SU-DHL-6 (cell line): ENCODE results near the gene IRAK1.

Experiments used
- EZH2phosphoT487 ChIP-seq: fragments of 200-600 bp; sonication (generic), shearing (Covaris generic); conservative IDR thresholded peaks from 2 replicates; pipeline ENCODE4 v1.6.1; 2018; ENCODE audit warnings: mild to moderate bottlenecking, antibody characterized with exemption, low read length, moderate library complexity, mixed read lengths
- TF ChIP-seq, protein P1 (sequence below): fragments of 200-600 bp; sonication (generic); IDR thresholded peaks from one replicate; pipeline ENCODE4 v1.5.1; 2017; ENCODE audit warnings: antibody characterized with exemption, mild to moderate bottlenecking, low read length, moderate library complexity; ENCODE audit not compliant: insufficient read depth, poor library complexity, severe bottlenecking

DNA sequence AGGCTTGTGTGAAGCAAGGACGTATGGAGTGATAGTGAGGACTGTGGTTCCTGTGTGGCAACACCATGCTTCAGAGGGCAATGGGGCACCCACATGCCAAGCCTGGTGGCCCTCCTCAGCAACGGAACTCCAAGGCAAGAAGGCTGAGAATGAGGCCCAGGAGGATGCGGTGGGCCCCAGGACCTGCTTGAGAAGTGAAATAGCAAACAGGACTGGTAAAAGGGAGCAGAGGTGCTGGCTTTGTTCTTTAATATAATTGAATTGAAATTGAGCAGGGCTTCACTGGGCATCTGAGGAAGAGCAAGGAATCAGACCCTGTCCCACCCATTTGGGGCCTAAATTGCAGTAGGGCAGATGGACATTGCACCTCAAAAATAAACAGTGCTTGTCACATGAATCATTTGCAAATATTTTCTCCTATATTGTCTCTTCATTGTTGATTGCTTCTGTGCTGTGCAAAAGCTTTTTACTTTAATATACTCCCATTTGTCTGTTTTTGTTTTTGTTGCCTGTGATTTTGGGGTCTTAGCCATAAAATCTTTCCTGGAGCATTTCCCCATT, 44.9 kb downstream of the IRAK1 start:
- no peak for TF ChIP-seq EZH2phosphoT487
- TF ChIP-seq, protein P1, sequence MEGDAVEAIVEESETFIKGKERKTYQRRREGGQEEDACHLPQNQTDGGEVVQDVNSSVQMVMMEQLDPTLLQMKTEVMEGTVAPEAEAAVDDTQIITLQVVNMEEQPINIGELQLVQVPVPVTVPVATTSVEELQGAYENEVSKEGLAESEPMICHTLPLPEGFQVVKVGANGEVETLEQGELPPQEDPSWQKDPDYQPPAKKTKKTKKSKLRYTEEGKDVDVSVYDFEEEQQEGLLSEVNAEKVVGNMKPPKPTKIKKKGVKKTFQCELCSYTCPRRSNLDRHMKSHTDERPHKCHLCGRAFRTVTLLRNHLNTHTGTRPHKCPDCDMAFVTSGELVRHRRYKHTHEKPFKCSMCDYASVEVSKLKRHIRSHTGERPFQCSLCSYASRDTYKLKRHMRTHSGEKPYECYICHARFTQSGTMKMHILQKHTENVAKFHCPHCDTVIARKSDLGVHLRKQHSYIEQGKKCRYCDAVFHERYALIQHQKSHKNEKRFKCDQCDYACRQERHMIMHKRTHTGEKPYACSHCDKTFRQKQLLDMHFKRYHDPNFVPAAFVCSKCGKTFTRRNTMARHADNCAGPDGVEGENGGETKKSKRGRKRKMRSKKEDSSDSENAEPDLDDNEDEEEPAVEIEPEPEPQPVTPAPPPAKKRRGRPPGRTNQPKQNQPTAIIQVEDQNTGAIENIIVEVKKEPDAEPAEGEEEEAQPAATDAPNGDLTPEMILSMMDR = no peak
